NCI-H1417 (cell line): Measurements from ENCODE around the gene POLR2J3.
"Not testable (repeated sequence)": the region's sequence is repeated elsewhere in the genome, so short reads cannot be mapped to it uniquely, and the experiment has no call there.

Experiments used
- DNase-seq, 3 experiments: peaks; one replicate each; lab custom pipeline; 2025; lab: John Stamatoyannopoulos, UW

POLR2J3 gene

GRCh38 chr7:102583495-102583894 is 11.1 kb upstream of the POLR2J3 start:
- DNase-seq = not testable (repeated sequence)

GRCh38 chr7:102581722-102582121 is 9.3 kb upstream of the POLR2J3 start:
- not testable (repeated sequence) for DNase-seq

- not testable (repeated sequence) for DNase-seq
Measured at GRCh38 chr7:102578486-102578885, 6.1 kb upstream of the POLR2J3 start.

- DNase-seq = not testable (repeated sequence)
Measured at GRCh38 chr7:102577315-102578240, 5.2 kb upstream of the POLR2J3 start.

GRCh38 chr7:102576363-102576762 is 4.0 kb upstream of the POLR2J3 start:
- DNase-seq = not testable (repeated sequence)

- DNase-seq = not testable (repeated sequence)
Measured at GRCh38 chr7:102574607-102575006, 2.2 kb upstream of the POLR2J3 start.

- DNase-seq = not testable (repeated sequence)
Measured at GRCh38 chr7:102568620-102569019, 3.8 kb downstream of the POLR2J3 start.

GRCh38 chr7:102550808-102551422 is 21.5 kb downstream of the POLR2J3 start, which contains the start of gene SPDYE2:
SPDYE2 (plus strand) TSS chr7:102551226; CDS start chr7:102553256, 2,030 bp downstream.
- DNase-seq = not testable (repeated sequence)

GRCh38 chr7:102546353-102546752 is 26.0 kb downstream of the POLR2J3 start:
- DNase-seq = not testable (repeated sequence)

- not testable (repeated sequence) for DNase-seq
Measured at GRCh38 chr7:102545288-102545687, 27.1 kb downstream of the POLR2J3 start.

- DNase-seq = not testable (repeated sequence)
Measured at GRCh38 chr7:102544372-102544771, 28.0 kb downstream of the POLR2J3 start.

GRCh38 chr7:102543596-102543995 is 28.8 kb downstream of the POLR2J3 start, which contains the start of gene UPK3BL2:
UPK3BL2 (minus strand) TSS chr7:102543696; CDS start chr7:102543636, 60 bp downstream.
- not testable (repeated sequence) for DNase-seq

- DNase-seq = not testable (repeated sequence)
Measured at GRCh38 chr7:102542771-102543170, 29.6 kb downstream of the POLR2J3 start.

- not testable (repeated sequence) for DNase-seq
Measured at GRCh38 chr7:102542083-102542482, 30.3 kb downstream of the POLR2J3 start.

GRCh38 chr7:102540604-102541003 is 31.8 kb downstream of the POLR2J3 start:
- not testable (repeated sequence) for DNase-seq

- DNase-seq = not testable (repeated sequence)
Measured at GRCh38 chr7:102535062-102535615, 37.2 kb downstream of the POLR2J3 start.

GRCh38 chr7:102532127-102532526 is 40.3 kb downstream of the POLR2J3 start:
- DNase-seq = not testable (repeated sequence)

- DNase-seq = not testable (repeated sequence)
Measured at GRCh38 chr7:102531583-102531982, 40.8 kb downstream of the POLR2J3 start.

GRCh38 chr7:102527822-102528793 is 44.3 kb downstream of the POLR2J3 start:
- not testable (repeated sequence) for DNase-seq

GRCh38 chr7:102527182-102527581 is 45.2 kb downstream of the POLR2J3 start:
- DNase-seq = not testable (repeated sequence)

GRCh38 chr7:102524803-102525202 is 47.6 kb downstream of the POLR2J3 start:
- DNase-seq = not testable (repeated sequence)
